A549 treated with RU486 at 1 μM for 4 hours (cell line): ENCODE data around the gene AQP5. TPM values are rescaled to one million over a fixed set of nuclear protein-coding genes. Genes with fewer than 3 reads are reported as not detected.

ENCODE experiments used
- total RNA-seq: library from RNA; stranded (reverse); fragments of 200-300 nt; extraction: Qiagen RNA extraction; gene quantifications from 5 replicates; pipeline ENCODE4 v1.2.3, GENCODE V29; 2022; ENCODE audit warnings: low read depth

AQP5 gene
- total RNA-seq = not detected in 5 replicates

GRCh38 chr12:49961111-49961922, at the start of gene AQP5:
Gene AQP5, plus strand, starts transcription at chr12:49961872. Its CDS starts 146 bp downstream, at chr12:49962018.

GRCh38 chr12:49950273-49951251, 11.1 kb upstream of the AQP5 start, which contains the start of gene AQP2:
Gene AQP2, plus strand, starts transcription at chr12:49950737. Its CDS starts 94 bp downstream, at chr12:49950831.

GRCh38 chr12:49972641-49973360, 11.1 kb downstream of the AQP5 start, which contains the start of gene AQP6:
Gene AQP6, plus strand, starts transcription at chr12:49972947. Its CDS starts 227 bp downstream, at chr12:49973174.

Other genes with a start within 250 kb of the AQP5 start
- gene TMBIM6, start 220.3 kb upstream of the AQP5 start, total RNA-seq = 394 to 497 TPM (median 481 TPM) in 5 replicates
- 6.1 to 8.6 TPM (median 6.9 TPM) in 5 replicates for gene NCKAP5L, start 133.5 kb upstream of the AQP5 start, total RNA-seq
- gene BCDIN3D, start 118.8 kb upstream of the AQP5 start, total RNA-seq = 3.6 to 4.7 TPM (median 4.3 TPM) in 5 replicates
- not detected in 5 replicates for gene FAIM2, start 58.0 kb upstream of the AQP5 start, total RNA-seq
- not detected in 5 replicates for gene AQP2, start 11.1 kb upstream of the AQP5 start, total RNA-seq
- not detected in 5 replicates for gene AQP6, start 11.1 kb downstream of the AQP5 start, total RNA-seq
- 71.1 to 89.0 TPM (median 77.0 TPM) in 5 replicates for gene RACGAP1, start 63.6 kb downstream of the AQP5 start, total RNA-seq
- 4.8 to 6.5 TPM (median 5.9 TPM) in 5 replicates for gene ASIC1, start 95.7 kb downstream of the AQP5 start, total RNA-seq
- 62.5 to 75.3 TPM (median 65.2 TPM) in 5 replicates for gene SMARCD1, start 123.5 kb downstream of the AQP5 start, total RNA-seq
- gene GPD1, start 142.1 kb downstream of the AQP5 start, total RNA-seq = 0.12 to 0.40 TPM (median 0.25 TPM) in 5 replicates
- gene COX14, start 150.4 kb downstream of the AQP5 start, total RNA-seq = 67.3 to 95.3 TPM (median 72.8 TPM) in 5 replicates
- gene CERS5, start 205.5 kb downstream of the AQP5 start, total RNA-seq = 24.2 to 30.6 TPM (median 26.4 TPM) in 5 replicates